ENCODE data around the gene GNB5. TPM values are rescaled to one million over a fixed set of nuclear protein-coding genes. Genes with fewer than 3 reads are reported as not detected.

Gene GNB5
- total RNA-seq, 1 experiment from 2014 or later, result 22.8 TPM

GRCh38 chr15:52090193-52090592, 101.0 kb downstream of the GNB5 start:
- intact Hi-C loops (cut with micrococcal nuclease; ENCODE audit: unreplicated experiment), result no loop called here
- Histone ChIP-seq H3K4me1 (ENCODE audit: insufficient read depth, low read length, poor library complexity, severe bottlenecking) (peaks cover 6% of the 10 kb centered on the region), H3K27me3 (replicated peaks; ENCODE audit: insufficient read depth, low read depth, low read length, poor library complexity) (no peaks in the 10 kb centered on the region), H3K27ac (ENCODE audit: low read depth, low read length, poor library complexity, severe bottlenecking) (no peak overlapping the region), H3K4me3 (ENCODE audit: low read depth, low read length, poor library complexity, severe bottlenecking) (no peak overlapping the region), H3K9me3 (ENCODE audit: low read depth, low read length, poor library complexity, severe bottlenecking) (peaks cover 14% of the 10 kb centered on the region), H3K36me3 (ENCODE audit: insufficient read depth, low read length, poor library complexity, severe bottlenecking) (no peaks in the 10 kb centered on the region)
- no peak for TF ChIP-seq CTCF (conservative IDR thresholded peaks at IDR 0.05; ENCODE audit: low read depth, low read length)
- no peak for TF ChIP-seq EZH2 (IDR thresholded peaks at IDR 0.05; ENCODE audit: borderline replicate concordance, low read depth, low read length, poor library complexity, severe bottlenecking)
- no peak for DNase-seq (ENCODE audit: low spot score)
- BruUV-seq (replicated peaks), result no TSS peak
- ChIA-PET POLR2A (ENCODE audit: low non-redundant PET) (no interaction called here), CTCF (no interaction called here)

GRCh38 chr15:52086011-52086786, 105.0 kb downstream of the GNB5 start:
- Histone ChIP-seq H3K27ac (ENCODE audit: low read depth, low read length, poor library complexity, severe bottlenecking) (no peak overlapping the region), H3K4me3 (ENCODE audit: low read depth, low read length, poor library complexity, severe bottlenecking) (no peak overlapping the region), H3K27me3 (replicated peaks; ENCODE audit: insufficient read depth, low read depth, low read length, poor library complexity) (no peaks in the 10 kb centered on the region), H3K4me1 (ENCODE audit: insufficient read depth, low read length, poor library complexity, severe bottlenecking) (peaks cover 4% of the 10 kb centered on the region), H3K9me3 (ENCODE audit: low read depth, low read length, poor library complexity, severe bottlenecking) (peaks cover 14% of the 10 kb centered on the region), H3K36me3 (ENCODE audit: insufficient read depth, low read length, poor library complexity, severe bottlenecking) (no peaks in the 10 kb centered on the region)
- intact Hi-C loops (cut with micrococcal nuclease; ENCODE audit: unreplicated experiment), result no loop called here
- no peak for DNase-seq (ENCODE audit: low spot score)
- TF ChIP-seq CTCF (conservative IDR thresholded peaks at IDR 0.05; ENCODE audit: low read depth, low read length) (no peak), EZH2 (IDR thresholded peaks at IDR 0.05; ENCODE audit: borderline replicate concordance, low read depth, low read length, poor library complexity, severe bottlenecking) (no peak)
- ChIA-PET POLR2A (ENCODE audit: low non-redundant PET) (no interaction called here), CTCF (no interaction called here)
- no TSS peak for BruUV-seq (replicated peaks)

GRCh38 chr15:52085299-52085698, 105.9 kb downstream of the GNB5 start:
- intact Hi-C loops (cut with micrococcal nuclease; ENCODE audit: unreplicated experiment), result no loop called here
- Histone ChIP-seq H3K36me3 (ENCODE audit: insufficient read depth, low read length, poor library complexity, severe bottlenecking) (no peaks in the 10 kb centered on the region), H3K4me3 (ENCODE audit: low read depth, low read length, poor library complexity, severe bottlenecking) (no peak overlapping the region), H3K9me3 (ENCODE audit: low read depth, low read length, poor library complexity, severe bottlenecking) (peaks cover 9% of the 10 kb centered on the region), H3K4me1 (ENCODE audit: insufficient read depth, low read length, poor library complexity, severe bottlenecking) (peaks cover 4% of the 10 kb centered on the region), H3K27ac (ENCODE audit: low read depth, low read length, poor library complexity, severe bottlenecking) (no peak overlapping the region), H3K27me3 (replicated peaks; ENCODE audit: insufficient read depth, low read depth, low read length, poor library complexity) (no peaks in the 10 kb centered on the region)
- ChIA-PET POLR2A (ENCODE audit: low non-redundant PET) (no interaction called here), CTCF (no interaction called here)
- no peak for TF ChIP-seq EZH2 (IDR thresholded peaks at IDR 0.05; ENCODE audit: borderline replicate concordance, low read depth, low read length, poor library complexity, severe bottlenecking)
- TF ChIP-seq CTCF (conservative IDR thresholded peaks at IDR 0.05; ENCODE audit: low read depth, low read length), result no peak
- DNase-seq (ENCODE audit: low spot score), result peak; percentile 51
- BruUV-seq (replicated peaks), result no TSS peak

Measured in A673 (cell line).